GM23338 (cell line): ENCODE results near the gene DSG4. TPM values are rescaled to one million over a fixed set of nuclear protein-coding genes. Genes with fewer than 3 reads are reported as not detected.
"Not testable (repeated sequence)": the region's sequence is repeated elsewhere in the genome, so short reads cannot be mapped to it uniquely, and the experiment has no call there.

Experiments
- ATAC-seq: fragments of 200-7000 bp; cut with Tn5 transposase; 3 replicates; pipeline ENCODE4 v1.9.1; 2020
- DNase-seq: peaks from one replicate; pipeline ENCODE4 v3.0.0-alpha.2; 2015; ENCODE audit warnings: low spot score
- H2AFZ ChIP-seq: fragments of 200-600 bp; sonication (generic); 2 replicates; pipeline ENCODE4 v1.8.0; 2016; ENCODE audit warnings: antibody characterized with exemption, mild to moderate bottlenecking, moderate library complexity
- H3F3A ChIP-seq: fragments of 200-600 bp; sonication (generic); replicated peaks from 2 replicates; pipeline ENCODE4 v1.8.0; 2017; ENCODE audit warnings: antibody characterized with exemption, mixed run types, low read depth
- H3K27ac ChIP-seq: fragments of 200-600 bp; sonication (generic); 2 replicates; pipeline ENCODE4 v1.6.1; 2016; ENCODE audit warnings: low read depth
- H3K27me3 ChIP-seq: fragments of 200-600 bp; sonication (generic); 2 replicates; pipeline ENCODE4 v1.8.0; 2016; ENCODE audit warnings: mild to moderate bottlenecking, mixed run types, moderate library complexity; ENCODE audit not compliant: insufficient read depth
- H3K36me3 ChIP-seq: fragments of 200-600 bp; sonication (generic); 2 replicates; pipeline ENCODE4 v1.8.0; 2016; ENCODE audit warnings: mild to moderate bottlenecking; ENCODE audit not compliant: insufficient read depth
- H3K4me1 ChIP-seq: fragments of 200-600 bp; sonication (generic); 2 replicates; pipeline ENCODE4 v1.8.0; 2016; ENCODE audit warnings: mild to moderate bottlenecking, moderate library complexity; ENCODE audit not compliant: insufficient read depth
- H3K4me2 ChIP-seq: fragments of 200-600 bp; sonication (generic); 2 replicates; pipeline ENCODE4 v1.7.1; 2017; ENCODE audit warnings: mixed run types
- H3K4me3 ChIP-seq: fragments of 200-600 bp; sonication (generic); 2 replicates; pipeline ENCODE4 v1.6.1; 2016; ENCODE audit warnings: mixed run types
- H3K79me2 ChIP-seq: fragments of 200-600 bp; sonication (generic); replicated peaks from 2 replicates; pipeline ENCODE4 v1.8.0; 2017; ENCODE audit warnings: mild to moderate bottlenecking; ENCODE audit not compliant: insufficient read depth
- H3K9me2 ChIP-seq: fragments of 200-600 bp; sonication (generic); 2 replicates; pipeline ENCODE4 v1.8.0; 2017; ENCODE audit not compliant: insufficient read depth
- H4K20me1 ChIP-seq: fragments of 200-600 bp; sonication (generic); replicated peaks from 2 replicates; pipeline ENCODE4 v1.8.0; 2017; ENCODE audit warnings: mild to moderate bottlenecking; ENCODE audit not compliant: insufficient read depth
- H3K27ac Mint-ChIP-seq: 2 replicates; pipeline ENCODE4 v1.8.0; 2020; ENCODE audit warnings: inconsistent platforms, mild to moderate bottlenecking, moderate library complexity, mixed read lengths
- H3K27me3 Mint-ChIP-seq: 3 replicates; pipeline ENCODE4 v1.8.0; 2022; ENCODE audit warnings: low read depth, mild to moderate bottlenecking, moderate library complexity, mixed read lengths, inconsistent platforms; ENCODE audit not compliant: insufficient read depth, poor library complexity
- H3K36me3 Mint-ChIP-seq: 3 replicates; pipeline ENCODE4 v1.8.0; 2021; ENCODE audit warnings: low read depth, mild to moderate bottlenecking, inconsistent platforms, moderate library complexity, mixed read lengths
- H3K4me1 Mint-ChIP-seq: 3 replicates; pipeline ENCODE4 v1.8.0; 2020; ENCODE audit warnings: mild to moderate bottlenecking, inconsistent platforms, mixed read lengths
- H3K4me3 Mint-ChIP-seq: 3 replicates; pipeline ENCODE4 v1.8.0; 2021; ENCODE audit warnings: moderate library complexity, mild to moderate bottlenecking, inconsistent platforms, mixed read lengths
- H3K9me3 Mint-ChIP-seq: 3 replicates; pipeline ENCODE4 v1.8.0; 2020; ENCODE audit warnings: moderate library complexity, mild to moderate bottlenecking, inconsistent platforms, mixed read lengths
- CREB1 ChIP-seq: fragments of 250-450 bp; sonication (Bioruptor Pico); IDR thresholded peaks from 2 replicates; pipeline ENCODE4 v1.5.0; 2020; ENCODE audit warnings: low read depth, mild to moderate bottlenecking, moderate library complexity
- CTCF ChIP-seq, 2 experiments: fragments of 200-600 bp in 1 of 2; sonication (generic) in 1 of 2; conservative IDR thresholded peaks; 2 replicates each; pipeline versions ENCODE4 v1.5.1 to v1.6.1; 2016 to 2017; ENCODE audit warnings: antibody characterized with exemption in 2 of 2, low read depth in 2 of 2, mild to moderate bottlenecking in 2 of 2, moderate library complexity in 1 of 2
- EZH2 ChIP-seq: fragments of 200-600 bp; sonication (generic); IDR thresholded peaks from one replicate; pipeline ENCODE4 v1.8.0; 2017; ENCODE audit warnings: antibody characterized with exemption, mild to moderate bottlenecking, low read depth; ENCODE audit not compliant: unreplicated experiment
- EZH2phosphoT487 ChIP-seq: fragments of 200-600 bp; sonication (generic); IDR thresholded peaks from one replicate; pipeline ENCODE4 v1.8.1; 2018; ENCODE audit warnings: antibody characterized with exemption; ENCODE audit not compliant: unreplicated experiment
- POLR2AphosphoS5 ChIP-seq: IDR thresholded peaks from 2 replicates; pipeline ENCODE4 v1.6.1; 2016; ENCODE audit warnings: antibody characterized with exemption, low read depth
- STAT1 ChIP-seq: IDR thresholded peaks from one replicate; pipeline ENCODE4 v1.6.1; 2016; ENCODE audit warnings: antibody characterized with exemption; ENCODE audit not compliant: unreplicated experiment
- ZNF114 ChIP-seq: fragments of 250-450 bp; sonication (Bioruptor Pico); IDR thresholded peaks from 2 replicates; pipeline ENCODE4 v1.5.0; 2020; ENCODE audit warnings: mild to moderate bottlenecking, moderate library complexity
- polyA plus RNA-seq: library from polyadenylated mRNA; unstranded; fragments of >200 nt; fragmentation: Nextera tagmentation; extraction: Ambion mirVana; gene quantifications from 2 replicates; pipeline ENCODE4 v1.2.1, GENCODE V29; 2016
- total RNA-seq: library from RNA; depleted of rRNA; stranded (reverse); fragments of >200 nt; shearing (Covaris generic); gene quantifications from 2 replicates; pipeline ENCODE4 v1.2.3, GENCODE V29; 2014
- TF ChIP-seq, protein P1 (sequence below): IDR thresholded peaks from 2 replicates; pipeline ENCODE4 v1.6.1; 2016; ENCODE audit warnings: antibody characterized with exemption

DSG4 gene
- total and polyA plus RNA-seq, 2 experiments from 2014 or later = not detected

DNA sequence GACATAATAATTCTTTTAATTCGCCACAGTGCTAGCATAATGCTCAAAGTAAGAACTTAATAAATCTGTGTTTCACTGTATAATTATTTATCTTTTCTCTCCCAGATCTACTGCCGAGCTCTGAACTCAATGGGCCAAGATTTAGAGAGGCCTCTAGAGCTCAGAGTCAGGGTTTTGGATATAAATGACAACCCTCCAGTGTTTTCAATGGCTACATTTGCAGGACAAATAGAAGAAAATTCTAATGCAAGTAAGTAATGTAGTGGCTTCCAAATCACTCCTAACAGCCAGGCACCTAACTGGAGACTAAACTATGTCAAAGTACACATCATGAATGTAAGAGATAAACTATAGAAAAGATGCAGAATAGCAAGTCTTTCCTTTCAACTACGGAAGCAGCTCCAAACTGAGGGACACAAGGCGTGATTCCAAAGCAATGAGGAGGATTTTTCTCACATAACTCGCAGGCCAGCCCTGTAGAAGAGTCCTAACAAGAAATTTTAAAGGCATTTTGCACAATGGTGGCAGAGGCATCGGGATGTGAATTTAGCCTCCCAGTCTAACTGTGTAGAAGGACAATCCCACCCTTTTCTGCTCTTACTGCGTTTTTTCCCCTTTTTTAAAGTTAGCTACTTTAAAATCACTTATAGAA, 46.7 kb upstream of the DSG4 start:
- Histone ChIP-seq H3K4me2 (peak overlapping the region; percentile 24), H2AFZ (no peak overlapping the region)
- ATAC-seq = peak; percentile 84

GRCh38 chr18:31343454-31343853, 33.1 kb upstream of the DSG4 start:
- Mint-ChIP-seq H3K4me1 (peaks cover 5% of the 10 kb centered on the region; the same call in 2 of the 3 replicates), H3K4me3 (no peak overlapping the region), H3K36me3 (no peaks in the 10 kb centered on the region), H3K9me3 (no peaks in the 10 kb centered on the region), H3K27ac (no peak overlapping the region), H3K27me3 (no peaks in the 10 kb centered on the region)
- H2AFZ ChIP-seq = peak overlapping the region; percentile 91; the same call in 1 of the 2 replicates
- H3F3A ChIP-seq = no peaks in the 10 kb centered on the region
- no peak overlapping the region for H3K4me2 ChIP-seq
- no peaks in the 10 kb centered on the region for H3K79me2 ChIP-seq
- DNase-seq (no peak), ATAC-seq (no peak)
- H4K20me1 ChIP-seq = no peaks in the 10 kb centered on the region
- H3K4me1 ChIP-seq = no peaks in the 10 kb centered on the region
- H3K27me3 ChIP-seq = no peaks in the 10 kb centered on the region
- TF ChIP-seq EZH2 (no peak), EZH2phosphoT487 (no peak), ZNF114 (no peak)
- H3K36me3 ChIP-seq = no peaks in the 10 kb centered on the region
- peaks cover 5% of the 10 kb centered on the region for H3K9me2 ChIP-seq
- H3K4me3 ChIP-seq = no peak overlapping the region
- no peak overlapping the region for H3K27ac ChIP-seq

More for the DNA sequence above, 46.7 kb upstream of the DSG4 start:
- peak; percentile 50 for DNase-seq
- H3K9me3 Mint-ChIP-seq = no peaks in the 10 kb centered on the region
- peaks cover 19% of the 10 kb centered on the region for H3K4me1 Mint-ChIP-seq
- peak overlapping the region; percentile 54 for H3K4me3 Mint-ChIP-seq
- H4K20me1 ChIP-seq = no peaks in the 10 kb centered on the region
- H3K4me3 ChIP-seq = peak overlapping the region; percentile 14; the same call in 1 of the 2 replicates
- H3K27me3 ChIP-seq = no peaks in the 10 kb centered on the region
- H3K27me3 Mint-ChIP-seq = peaks cover 1% of the 10 kb centered on the region
- H3K4me1 ChIP-seq = peaks cover 35% of the 10 kb centered on the region
- H3K79me2 ChIP-seq = no peaks in the 10 kb centered on the region
- no peaks in the 10 kb centered on the region for H3K36me3 Mint-ChIP-seq
- peak overlapping the region; percentile 7; the same call in 1 of the 2 replicates for H3K27ac ChIP-seq
- TF ChIP-seq, protein P1, sequence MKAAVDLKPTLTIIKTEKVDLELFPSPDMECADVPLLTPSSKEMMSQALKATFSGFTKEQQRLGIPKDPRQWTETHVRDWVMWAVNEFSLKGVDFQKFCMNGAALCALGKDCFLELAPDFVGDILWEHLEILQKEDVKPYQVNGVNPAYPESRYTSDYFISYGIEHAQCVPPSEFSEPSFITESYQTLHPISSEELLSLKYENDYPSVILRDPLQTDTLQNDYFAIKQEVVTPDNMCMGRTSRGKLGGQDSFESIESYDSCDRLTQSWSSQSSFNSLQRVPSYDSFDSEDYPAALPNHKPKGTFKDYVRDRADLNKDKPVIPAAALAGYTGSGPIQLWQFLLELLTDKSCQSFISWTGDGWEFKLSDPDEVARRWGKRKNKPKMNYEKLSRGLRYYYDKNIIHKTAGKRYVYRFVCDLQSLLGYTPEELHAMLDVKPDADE = no peak
- TF ChIP-seq CTCF (conservative IDR thresholded peaks at IDR 0.05; ENCODE audit: low read depth in 2 of 2) (no peak), CREB1 (CRISPR knock-in tag) (no peak), POLR2AphosphoS5 (no peak), STAT1 (no peak)
- no peaks in the 10 kb centered on the region for H3K36me3 ChIP-seq
- H3F3A ChIP-seq = no peaks in the 10 kb centered on the region
- no peaks in the 10 kb centered on the region for H3K9me2 ChIP-seq
- H3K27ac Mint-ChIP-seq = peak overlapping the region; percentile 87

DNA sequence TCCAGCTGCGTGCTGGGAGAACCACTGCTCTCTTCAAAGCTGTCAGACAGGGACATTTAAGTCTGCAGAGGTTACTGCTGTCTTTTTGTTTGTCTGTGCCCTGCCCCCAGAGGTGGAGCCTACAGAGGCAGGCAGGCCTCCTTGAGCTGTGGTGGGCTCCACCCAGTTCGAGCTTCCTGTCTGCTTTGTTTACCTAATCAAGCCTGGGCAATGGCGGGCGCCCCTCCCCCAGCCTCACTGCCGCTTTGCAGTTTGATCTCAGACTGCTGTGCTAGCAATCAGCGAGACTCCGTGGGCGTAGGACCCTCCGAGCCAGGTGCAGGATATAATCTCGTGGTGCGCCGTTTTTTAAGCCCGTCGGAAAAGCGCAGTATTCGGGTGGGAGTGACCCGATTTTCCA, 23.2 kb upstream of the DSG4 start:
- H3K4me1 Mint-ChIP-seq, H4K20me1 ChIP-seq, H3K4me2 ChIP-seq, H3K79me2 ChIP-seq, H3K4me3 ChIP-seq, H3K4me3 Mint-ChIP-seq, H3K4me1 ChIP-seq, H2AFZ ChIP-seq, H3K36me3 ChIP-seq, H3K27ac Mint-ChIP-seq, ATAC-seq, H3K27me3 Mint-ChIP-seq, H3K9me2 ChIP-seq, DNase-seq, H3F3A ChIP-seq, H3K27me3 ChIP-seq, H3K27ac ChIP-seq: not testable (repeated sequence)
- H3K9me3 Mint-ChIP-seq = peaks cover 16% of the 10 kb centered on the region
- H3K36me3 Mint-ChIP-seq = peaks cover 18% of the 10 kb centered on the region
